HG03354 (cell line): Measurements from ENCODE around the gene EZH1.

ENCODE experiments used
- ATAC-seq: cut with Tn5 transposase; IDR thresholded peaks from one replicate; pipeline ENCODE4 v1.9.1; 2021; ENCODE audit warnings: mild to moderate bottlenecking; ENCODE audit not compliant: unreplicated experiment, poor library complexity, severe bottlenecking

Gene EZH1

DNA sequence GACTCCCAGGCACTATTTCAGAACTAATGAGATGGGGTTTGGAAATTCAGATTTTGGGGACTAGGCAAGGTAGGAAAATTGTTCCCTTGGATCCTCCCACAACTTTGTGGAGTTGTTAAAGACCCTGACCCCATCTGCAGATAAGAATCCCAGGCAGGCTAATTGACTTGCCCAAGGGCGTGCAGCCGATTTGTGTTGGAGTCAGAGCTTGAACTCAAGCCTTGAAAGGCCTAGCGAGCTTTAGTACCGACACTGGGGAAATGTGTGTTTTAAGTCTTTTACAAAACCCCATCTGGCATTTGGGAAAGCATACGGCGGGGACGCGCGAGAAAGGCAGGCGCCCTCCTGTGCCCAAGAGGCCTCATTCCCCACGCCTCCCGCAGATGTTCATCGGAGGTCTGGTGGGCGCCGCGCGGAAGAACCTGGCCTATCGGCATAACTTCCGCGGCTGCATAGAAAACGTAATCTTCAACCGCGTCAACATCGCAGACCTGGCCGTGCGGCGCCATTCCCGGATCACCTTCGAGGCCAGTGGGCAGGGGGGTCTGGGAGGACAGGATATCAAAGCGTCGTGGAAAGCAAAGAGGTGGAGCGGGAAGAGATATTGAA, 58.2 kb downstream of the EZH1 start:
- no peak for ATAC-seq

DNA sequence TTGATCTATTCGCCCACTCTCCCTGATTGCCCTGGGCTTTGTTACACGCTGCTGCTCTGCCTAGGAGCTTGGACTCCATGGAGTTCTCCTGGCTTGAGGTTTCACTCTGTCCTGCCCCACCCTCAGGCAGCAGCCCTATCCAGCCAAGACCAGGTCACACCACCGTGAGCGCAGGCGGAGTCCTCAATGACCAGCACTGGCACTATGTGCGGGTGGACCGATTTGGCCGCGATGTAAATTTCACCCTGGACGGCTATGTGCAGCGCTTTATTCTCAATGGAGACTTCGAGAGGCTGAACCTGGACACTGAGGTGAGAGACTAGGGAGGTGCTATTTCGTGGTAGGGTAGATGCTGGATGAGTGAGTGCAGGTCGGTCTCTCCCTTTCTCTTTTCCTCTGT, 59.0 kb downstream of the EZH1 start:
- ATAC-seq, result no peak

DNA sequence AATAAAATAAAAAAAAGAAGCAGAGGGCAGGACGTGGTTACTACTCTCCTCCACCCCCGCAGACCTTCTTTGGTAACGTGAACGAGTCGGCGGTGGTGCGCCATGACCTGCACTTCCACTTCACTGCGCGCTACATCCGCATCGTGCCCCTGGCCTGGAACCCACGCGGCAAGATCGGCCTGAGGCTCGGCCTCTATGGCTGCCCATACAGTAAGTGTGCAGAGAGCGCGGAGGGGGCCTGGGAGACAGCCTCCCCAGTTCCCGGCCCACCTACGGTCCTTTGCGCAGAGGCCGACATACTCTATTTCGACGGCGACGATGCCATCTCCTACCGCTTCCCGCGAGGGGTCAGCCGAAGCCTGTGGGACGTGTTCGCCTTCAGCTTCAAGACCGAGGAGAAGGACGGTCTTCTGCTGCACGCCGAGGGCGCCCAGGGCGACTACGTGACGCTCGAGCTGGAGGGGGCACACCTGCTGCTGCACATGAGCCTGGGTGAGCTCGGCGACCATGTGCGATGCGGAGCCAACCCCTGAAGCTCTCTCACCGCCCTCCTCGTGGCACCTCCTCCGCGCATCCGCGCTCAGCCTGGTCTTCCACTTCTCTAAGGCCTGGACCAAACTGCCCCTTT, 59.8 kb downstream of the EZH1 start:
- no peak for ATAC-seq

DNA sequence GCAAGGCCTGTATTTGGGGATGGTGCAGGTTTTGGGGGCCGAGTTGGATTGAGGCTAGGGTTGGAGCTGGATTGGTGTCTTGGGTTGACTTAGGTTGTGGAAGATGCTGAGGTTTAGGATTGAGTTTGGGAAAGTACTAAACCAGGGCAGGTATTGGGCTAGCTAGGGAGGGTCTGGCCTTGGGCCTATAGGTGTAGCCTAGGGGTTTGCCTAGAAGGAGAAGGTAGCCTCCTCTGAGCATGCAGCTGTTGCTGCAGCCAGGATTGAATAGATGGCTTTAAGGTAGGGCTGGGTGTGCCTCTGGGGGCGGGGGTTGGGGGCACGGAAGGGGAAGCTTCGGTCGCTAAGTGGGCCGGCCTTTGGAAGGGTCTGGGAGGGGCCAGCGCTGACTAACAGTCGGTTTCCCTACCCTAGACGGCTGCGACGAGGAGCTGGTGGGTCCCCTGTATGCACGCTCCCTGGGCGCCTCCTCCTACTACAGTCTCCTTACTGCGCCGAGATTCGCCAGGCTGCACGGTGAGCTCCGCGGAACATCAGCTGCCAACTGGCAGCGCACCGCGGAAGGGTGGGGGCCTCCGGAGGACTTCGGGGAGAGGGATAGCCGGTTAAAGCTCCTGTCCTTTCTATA, 61.3 kb downstream of the EZH1 start:
- no peak for ATAC-seq

DNA sequence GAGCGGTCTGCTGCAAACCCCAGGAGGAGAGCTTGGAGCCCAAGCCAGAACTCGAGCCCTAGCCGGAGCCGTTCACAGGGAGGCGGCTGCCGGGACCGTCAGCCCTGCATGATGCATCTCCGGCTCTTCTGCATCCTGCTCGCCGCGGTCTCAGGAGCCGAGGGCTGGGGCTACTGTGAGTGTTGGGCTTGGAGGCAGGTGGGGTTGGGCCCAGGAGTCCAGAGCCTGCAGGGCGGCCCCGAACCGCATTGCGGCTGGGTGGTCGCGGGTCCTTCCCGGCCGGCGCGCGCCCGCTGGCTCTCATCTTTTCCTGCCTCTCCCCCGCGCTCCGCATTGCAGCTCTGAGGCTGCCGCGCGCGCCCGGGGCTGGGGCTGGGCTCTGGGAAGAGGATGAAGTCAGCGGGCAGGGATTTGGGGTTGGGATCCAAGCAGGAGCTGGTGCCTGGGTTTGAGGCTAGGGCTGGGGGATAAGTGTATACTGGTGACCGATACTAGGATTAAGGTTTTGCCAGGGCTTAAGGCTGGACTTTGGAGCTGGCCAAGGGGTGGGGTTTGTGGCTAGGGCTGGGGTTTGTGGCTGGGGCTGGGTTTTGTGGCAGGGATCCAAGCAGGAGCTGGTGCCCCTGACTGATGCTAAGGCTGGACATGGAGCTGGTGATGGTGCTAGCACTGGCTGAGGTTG, 62.0 kb downstream of the EZH1 start:
- ATAC-seq, result no peak

DNA sequence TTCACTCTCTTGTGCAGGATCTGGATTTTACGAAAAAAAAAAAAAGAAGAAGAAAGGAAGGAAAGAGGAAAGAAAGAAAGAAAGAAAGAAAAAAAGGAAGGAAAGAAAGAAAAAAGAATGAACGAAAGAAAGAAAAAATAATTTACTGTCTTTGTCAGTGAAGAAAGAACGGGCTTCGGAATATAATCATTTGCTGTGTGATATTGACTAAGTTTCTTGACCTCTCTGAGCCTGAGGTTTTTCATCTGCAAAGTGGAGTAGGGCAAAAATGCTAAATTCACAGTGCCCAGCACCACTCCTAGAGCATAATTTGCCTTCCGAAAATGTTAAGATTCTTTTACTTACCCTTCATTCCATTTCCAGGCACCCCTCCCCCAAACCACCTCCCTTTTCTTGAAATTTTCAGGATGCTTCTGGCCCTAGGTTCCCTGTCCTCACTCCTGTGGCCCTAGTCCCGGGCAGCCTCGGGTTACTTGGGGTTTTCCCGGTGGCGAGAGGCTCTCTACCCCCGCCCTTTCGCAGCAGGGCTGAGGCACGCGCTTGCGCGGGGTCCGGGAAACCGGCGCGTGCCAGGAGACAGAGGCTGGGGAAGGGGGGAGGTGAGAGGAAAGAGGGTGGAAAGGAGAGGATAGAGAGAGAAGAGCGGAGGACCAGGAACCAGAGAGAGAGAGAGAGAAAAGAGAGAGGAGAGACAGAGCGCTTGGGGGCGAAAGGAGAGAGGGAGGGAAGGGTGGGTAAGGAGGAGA, 62.7 kb downstream of the EZH1 start, which contains the start of gene CNTNAP1:
CNTNAP1 (plus strand) TSS at position 556 of the 746 bp plus-strand sequence. CDS start 299 bp downstream, outside the sequence.
- ATAC-seq, result no peak

DNA sequence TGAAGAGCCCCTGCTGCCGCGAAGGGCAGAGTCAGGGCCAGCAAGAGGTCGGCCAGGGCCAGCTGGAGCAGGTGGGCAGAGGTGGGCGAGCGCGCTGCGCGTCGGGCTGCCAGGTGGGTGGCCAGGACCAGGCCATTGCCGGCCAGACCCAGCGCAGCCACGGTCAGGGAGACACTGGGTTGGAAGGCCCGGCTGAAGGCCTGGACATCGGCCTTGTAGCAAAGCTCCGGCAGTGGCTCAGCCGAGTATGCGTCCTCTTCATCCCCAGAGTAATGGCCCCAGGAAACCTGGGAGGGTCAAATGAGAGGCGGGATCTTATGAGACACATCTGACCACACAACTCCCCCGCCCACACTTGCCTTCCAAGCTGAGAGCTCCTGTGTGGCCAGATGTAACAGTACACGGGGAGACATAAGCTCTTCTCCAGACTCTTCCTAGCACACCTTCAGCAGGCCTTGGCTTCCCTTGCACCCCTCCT, 64.5 kb downstream of the EZH1 start:
- ATAC-seq, result no peak

DNA sequence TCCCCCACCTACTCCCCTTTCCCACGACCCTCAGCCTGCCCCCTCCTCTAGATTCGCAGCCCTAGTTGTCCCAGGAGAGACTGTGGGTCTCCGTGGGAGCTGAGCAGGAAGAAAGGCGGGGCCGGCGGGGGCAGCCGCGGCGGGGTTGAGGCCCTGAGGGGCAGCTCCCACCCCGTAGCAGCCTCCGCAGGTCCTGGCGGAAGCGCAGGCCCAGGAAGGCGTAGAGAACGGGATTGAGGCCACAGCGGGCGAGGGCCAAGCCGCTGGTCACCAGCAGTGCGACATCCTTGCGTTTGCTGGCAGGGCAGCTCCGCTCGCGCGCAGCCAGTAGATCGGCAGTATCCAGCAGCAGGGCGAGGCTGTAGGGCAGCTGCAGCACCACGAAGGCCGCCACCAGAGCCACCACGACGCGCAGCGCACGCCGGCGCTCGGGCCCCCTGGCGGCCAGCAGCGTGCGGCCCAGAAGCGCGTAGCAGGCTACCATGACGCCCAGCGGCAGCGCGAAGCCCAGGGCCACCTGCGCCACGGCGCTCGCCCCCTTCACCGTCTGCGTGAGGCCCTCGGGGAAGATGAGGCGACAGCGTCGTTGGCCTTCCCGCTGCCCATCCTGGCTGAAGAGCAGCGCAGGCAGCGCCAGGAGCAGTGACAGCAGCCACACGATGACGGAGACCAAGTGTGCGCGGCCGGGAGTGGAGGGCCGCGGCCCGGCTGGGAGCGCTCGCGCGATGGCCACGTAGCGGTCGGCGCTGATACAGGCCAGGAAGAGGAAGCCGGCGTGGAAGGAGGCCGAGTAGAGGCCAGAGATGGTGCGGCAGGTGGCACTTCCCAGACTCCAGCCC, 65.1 kb downstream of the EZH1 start:
- ATAC-seq, result peak; percentile 21

DNA sequence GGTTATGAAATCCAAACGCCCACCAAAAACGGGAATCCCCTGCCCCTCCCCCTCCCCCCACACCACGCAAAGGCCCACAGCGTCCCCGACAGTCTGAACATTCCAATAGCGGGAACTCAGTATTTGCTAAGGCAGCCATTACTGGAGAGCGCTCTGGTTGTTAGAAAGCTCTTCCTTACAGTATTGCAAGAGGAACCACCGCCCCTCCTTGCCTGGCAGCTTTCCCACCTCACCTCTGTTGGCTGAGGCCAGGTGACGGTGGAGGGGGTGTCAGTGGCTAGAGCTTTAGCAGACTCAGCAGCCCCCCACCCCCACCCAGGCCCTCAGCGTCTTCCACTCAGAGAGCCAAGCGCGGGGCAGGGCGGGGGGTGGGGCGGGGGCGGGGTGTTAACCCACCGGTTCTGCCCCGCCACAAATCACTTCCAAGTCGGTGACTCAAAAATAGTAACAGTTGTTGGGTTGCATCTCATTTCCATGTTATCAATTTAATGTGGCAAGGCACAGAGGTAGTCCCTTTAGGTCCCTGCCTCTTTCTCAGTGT, 65.8 kb downstream of the EZH1 start:
- no peak for ATAC-seq

DNA sequence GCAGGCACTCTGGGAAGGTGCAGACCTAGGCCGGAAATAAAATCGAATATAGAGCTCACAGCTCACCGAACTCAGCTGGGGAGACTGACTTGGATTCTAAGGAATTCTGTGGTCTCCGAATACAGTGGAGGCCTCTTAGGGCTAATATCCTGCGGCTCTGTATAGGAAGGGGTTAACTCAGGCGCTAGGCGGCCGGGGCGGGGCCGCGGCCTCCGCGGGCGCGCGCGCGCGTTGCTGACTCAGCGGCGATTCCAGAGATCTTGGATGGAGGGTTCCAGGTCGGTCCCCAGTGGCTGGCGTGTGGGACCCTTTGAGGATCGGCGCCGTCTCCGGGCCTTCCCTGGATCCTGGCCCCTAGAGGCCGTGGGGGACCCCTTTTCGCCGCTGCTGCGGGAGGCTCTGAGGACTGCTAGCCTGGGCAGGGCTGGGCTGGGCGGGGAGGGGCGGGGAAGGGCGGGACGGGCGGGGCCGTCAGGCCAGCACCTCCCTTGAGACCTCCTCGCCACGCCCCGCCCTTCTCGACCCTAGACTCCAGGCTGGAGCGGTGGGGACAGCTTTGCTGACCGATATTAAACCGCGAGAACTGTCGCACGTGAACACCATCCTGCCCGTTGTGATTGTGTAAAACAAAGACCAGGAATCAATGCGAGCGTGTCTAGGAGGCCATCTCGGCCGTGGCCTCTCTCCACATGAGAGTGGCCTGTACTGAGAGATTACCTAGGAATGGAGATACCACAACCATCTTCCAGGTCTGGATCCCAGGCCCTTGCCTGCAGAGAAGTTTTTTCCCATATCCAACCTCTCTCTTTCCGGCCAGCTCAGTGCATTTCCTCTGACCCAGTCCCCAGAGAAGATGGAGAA, 66.7 kb downstream of the EZH1 start:
- ATAC-seq, result peak; percentile 22

DNA sequence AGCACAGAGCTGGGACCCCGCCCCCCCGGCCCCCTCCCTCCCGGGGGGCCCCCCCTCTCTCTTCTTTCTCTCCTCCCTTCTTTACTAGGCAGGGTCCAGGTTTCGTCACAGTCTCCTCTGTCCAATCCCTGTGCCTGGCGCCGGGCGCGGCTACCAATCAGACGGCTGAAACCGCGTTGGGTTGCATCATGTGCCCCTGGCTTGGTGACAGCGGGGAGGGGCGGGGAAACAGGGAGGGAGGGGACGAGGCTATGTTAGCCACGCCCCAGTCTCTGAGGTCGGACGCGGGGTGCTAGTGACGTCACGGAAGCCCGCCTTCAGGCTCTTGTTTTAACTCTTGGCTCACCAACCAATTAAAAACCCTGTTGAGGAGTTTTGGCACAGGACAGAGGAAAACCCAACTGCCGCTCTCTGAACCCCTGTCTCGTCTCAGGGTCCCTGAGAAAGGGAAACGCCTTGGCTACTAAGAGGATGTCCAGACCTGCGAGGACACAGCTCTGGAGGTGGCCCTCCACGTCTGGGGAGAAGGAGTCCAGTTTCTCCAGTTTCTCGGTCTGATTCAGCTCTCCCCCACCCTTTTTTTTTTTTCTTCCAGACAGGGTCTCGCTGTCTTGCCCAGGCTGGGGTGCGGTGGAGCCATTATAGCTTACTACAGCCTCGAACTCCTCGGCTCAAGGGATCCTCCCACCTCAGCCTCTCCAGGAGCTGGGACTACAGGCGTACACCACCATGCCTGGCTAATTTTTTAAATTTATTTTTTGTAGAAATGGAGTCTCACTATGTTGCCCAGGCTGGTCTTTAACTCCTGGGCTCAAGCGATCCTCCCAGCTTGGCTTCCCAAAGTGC, 67.6 kb downstream of the EZH1 start:
- ATAC-seq, result peak; percentile 67

DNA sequence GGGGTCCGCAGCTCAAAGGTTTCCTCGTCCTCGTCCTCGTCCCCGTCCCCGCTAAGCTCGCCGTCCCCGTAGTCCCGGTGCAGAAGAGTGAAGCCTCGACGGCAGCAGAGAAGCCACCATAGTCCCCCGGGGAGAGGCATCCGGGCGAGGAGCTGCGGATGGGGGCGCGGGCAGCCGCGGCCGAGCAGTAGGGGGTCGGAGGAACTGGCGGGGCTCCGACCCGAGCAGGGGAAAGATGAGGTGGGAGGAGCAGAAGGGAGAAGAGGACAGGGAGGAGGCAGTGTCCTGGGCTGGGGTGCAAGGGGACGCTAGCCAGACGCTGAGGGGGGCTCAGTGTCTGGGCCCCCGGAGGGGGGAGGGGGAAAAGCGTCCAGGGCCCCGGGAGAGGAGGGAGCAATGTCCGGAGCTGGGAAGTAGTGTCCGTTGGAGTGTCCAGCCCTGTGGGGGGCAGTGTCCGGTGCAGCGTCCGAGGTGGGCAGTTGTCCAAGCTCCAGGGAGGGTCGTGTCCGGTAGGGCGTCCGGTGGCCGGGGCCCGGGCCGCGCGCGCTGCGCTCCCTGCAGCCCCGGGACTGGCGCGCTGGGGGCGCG, 68.3 kb downstream of the EZH1 start, which contains the start of gene PLEKHH3:
PLEKHH3 (minus strand) TSS at position 571 of the 588 bp plus-strand sequence; CDS start at position 140, 431 bp downstream.
- no peak for ATAC-seq

DNA sequence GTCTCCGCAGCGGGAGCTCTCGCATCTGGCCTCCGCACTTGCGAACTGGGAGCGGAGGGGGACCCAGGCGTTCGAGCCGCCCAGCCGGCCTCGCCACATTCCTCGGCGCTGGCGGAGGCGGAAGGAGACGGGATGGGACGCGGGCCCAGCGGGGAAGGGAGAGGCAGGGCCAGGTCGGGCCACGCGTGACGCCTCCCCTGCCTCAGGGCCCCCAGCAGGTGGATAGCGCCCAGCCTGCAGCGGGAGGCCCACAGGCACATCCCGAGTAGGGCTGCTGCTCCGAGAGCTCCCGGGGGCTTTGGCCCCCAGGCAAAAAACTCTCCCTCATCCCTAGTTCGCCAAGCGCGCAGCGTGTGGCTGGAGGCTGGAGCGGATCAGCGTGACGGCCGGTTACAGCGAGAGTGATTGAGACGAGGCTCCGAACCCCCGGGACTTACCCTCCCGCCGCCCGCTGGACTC, 68.8 kb downstream of the EZH1 start:
- no peak for ATAC-seq

DNA sequence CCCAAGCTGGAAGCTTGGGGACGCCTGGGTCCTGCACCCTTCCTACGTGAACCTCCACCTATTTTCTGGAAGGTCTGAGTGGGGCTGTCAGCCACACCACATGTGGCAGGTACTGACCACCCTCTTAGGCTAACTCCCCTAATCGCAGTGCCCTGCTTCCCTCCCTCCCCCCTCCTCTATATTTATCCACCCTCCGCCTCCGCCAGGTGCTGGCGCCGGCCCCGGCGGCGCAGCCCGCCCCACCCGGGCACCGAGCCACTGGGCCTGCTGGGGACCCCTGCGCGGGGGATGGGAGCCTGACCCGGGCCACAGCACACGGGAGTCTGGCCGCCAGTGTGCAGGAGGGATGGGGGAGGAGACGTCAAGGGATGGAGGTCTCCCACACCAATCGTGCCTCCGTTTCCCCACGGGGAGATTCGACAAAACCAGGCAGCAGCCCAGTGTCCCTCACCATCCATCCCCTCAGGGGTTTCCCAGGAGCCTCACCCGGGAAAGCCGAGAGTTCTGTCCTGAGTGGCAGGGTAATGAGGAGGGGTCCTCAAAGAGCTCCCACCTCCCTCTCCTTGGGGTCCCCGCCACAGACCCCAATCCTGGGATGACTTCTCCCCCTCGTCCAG, 69.4 kb downstream of the EZH1 start:
- no peak for ATAC-seq

DNA sequence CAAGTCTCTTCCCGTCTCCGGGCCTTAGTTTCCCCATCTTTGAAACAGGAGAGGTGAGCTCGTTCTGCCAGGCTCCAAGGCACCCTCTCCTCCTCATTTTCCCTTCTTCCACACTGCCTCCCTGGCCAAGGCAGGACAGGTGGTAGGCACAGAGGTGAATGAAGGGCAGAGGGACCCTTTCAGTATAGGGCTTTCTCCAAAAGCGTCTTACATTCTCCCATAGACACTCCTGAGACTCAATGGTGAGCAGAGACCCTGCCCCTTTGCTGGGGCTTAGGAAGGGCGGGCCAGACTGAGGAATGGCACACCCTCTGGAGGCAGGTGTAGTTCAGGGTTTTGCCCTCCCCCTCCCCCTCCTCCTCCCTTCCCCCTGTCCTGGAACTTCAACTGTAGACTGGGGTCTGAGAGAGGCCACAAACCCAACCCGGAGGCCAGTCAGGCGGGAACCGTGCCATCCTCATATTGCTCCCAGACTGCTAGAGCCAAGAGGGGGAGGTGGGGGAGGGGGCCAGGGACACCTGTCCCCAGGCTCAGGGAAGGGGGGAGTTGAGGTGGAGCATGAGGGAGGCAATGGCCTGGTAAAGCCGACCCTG, 70.0 kb downstream of the EZH1 start:
- no peak for ATAC-seq
